HG03342 (cell line): Measurements from ENCODE around the gene RIMBP2.

Source experiments
- ATAC-seq: cut with Tn5 transposase; IDR thresholded peaks from one replicate; pipeline ENCODE4 v1.9.1; 2021; ENCODE audit warnings: mild to moderate bottlenecking, moderate library complexity; ENCODE audit not compliant: unreplicated experiment

RIMBP2 gene

GRCh38 chr12:130520784-130521183 is 195.3 kb downstream of the RIMBP2 start:
- no peak for ATAC-seq

GRCh38 chr12:130517588-130517987 is 198.5 kb downstream of the RIMBP2 start:
- no peak for ATAC-seq

- no peak for ATAC-seq
Observed at GRCh38 chr12:130514149-130514551, 201.9 kb downstream of the RIMBP2 start.

- ATAC-seq = no peak
Observed at GRCh38 chr12:130513556-130513955, 202.5 kb downstream of the RIMBP2 start.

GRCh38 chr12:130511285-130511684 is 204.8 kb downstream of the RIMBP2 start:
- no peak for ATAC-seq

GRCh38 chr12:130509454-130509853 is 206.6 kb downstream of the RIMBP2 start:
- ATAC-seq = no peak

GRCh38 chr12:130508847-130509246 is 207.3 kb downstream of the RIMBP2 start:
- ATAC-seq = no peak

GRCh38 chr12:130508318-130508717 is 207.8 kb downstream of the RIMBP2 start:
- ATAC-seq = no peak

- ATAC-seq = no peak
Observed at GRCh38 chr12:130506844-130507243, 209.3 kb downstream of the RIMBP2 start.

GRCh38 chr12:130504840-130505175 is 211.3 kb downstream of the RIMBP2 start:
- no peak for ATAC-seq

- no peak for ATAC-seq
Observed at GRCh38 chr12:130504110-130504839, 211.8 kb downstream of the RIMBP2 start.

- ATAC-seq = no peak
Observed at GRCh38 chr12:130501821-130502220, 214.3 kb downstream of the RIMBP2 start.

- no peak for ATAC-seq
Observed at GRCh38 chr12:130500835-130501330, 215.2 kb downstream of the RIMBP2 start.

- no peak for ATAC-seq
Observed at GRCh38 chr12:130499474-130499873, 216.6 kb downstream of the RIMBP2 start.

GRCh38 chr12:130498589-130499385 is 217.3 kb downstream of the RIMBP2 start:
- ATAC-seq = no peak

- no peak for ATAC-seq
Observed at GRCh38 chr12:130497991-130498390, 218.1 kb downstream of the RIMBP2 start.

GRCh38 chr12:130497321-130497720 is 218.8 kb downstream of the RIMBP2 start:
- ATAC-seq = no peak

- no peak for ATAC-seq
Observed at GRCh38 chr12:130496516-130497120, 219.5 kb downstream of the RIMBP2 start.

- no peak for ATAC-seq
Observed at GRCh38 chr12:130495156-130495555, 220.9 kb downstream of the RIMBP2 start.

- no peak for ATAC-seq
Observed at GRCh38 chr12:130494736-130495135, 221.4 kb downstream of the RIMBP2 start.

- no peak for ATAC-seq
Observed at GRCh38 chr12:130493951-130494350, 222.1 kb downstream of the RIMBP2 start.
